ENCODE measurements around the gene SKIDA1. TPM values are rescaled to one million over a fixed set of nuclear protein-coding genes. Genes with fewer than 3 reads are reported as not detected.

SKIDA1 gene
- total and polyA plus RNA-seq, 2 experiments from 2014 or later = 1.5 to 3.5 TPM

- peak overlapping the region; percentile 78 for H2AFZ ChIP-seq
- H3K27ac ChIP-seq (ENCODE audit: low read depth) = no peak overlapping the region
- H3K27me3 ChIP-seq (ENCODE audit: insufficient read depth) = no peaks in the 10 kb centered on the region
- H3K27ac Mint-ChIP-seq = no peak overlapping the region
- H3K9me2 ChIP-seq (ENCODE audit: insufficient read depth) = no peaks in the 10 kb centered on the region
- H3K4me3 ChIP-seq = no peak overlapping the region
- H3K4me3 Mint-ChIP-seq = no peak overlapping the region
- no peaks in the 10 kb centered on the region for H4K20me1 ChIP-seq (replicated peaks; ENCODE audit: insufficient read depth)
- TF ChIP-seq NANOG (IDR thresholded peaks at IDR 0.05; ENCODE audit: borderline replicate concordance) (no peak), CTCF (conservative IDR thresholded peaks at IDR 0.05; ENCODE audit: low read depth in 2 of 2) (no peak), ETS1 (IDR thresholded peaks at IDR 0.05) (no peak), CREB1 (CRISPR knock-in tag; IDR thresholded peaks at IDR 0.05; ENCODE audit: low read depth) (no peak), POLR2AphosphoS5 (IDR thresholded peaks at IDR 0.05; ENCODE audit: low read depth) (no peak), ZNF114 (CRISPR knock-in tag; IDR thresholded peaks at IDR 0.05) (no peak), JUNB (IDR thresholded peaks at IDR 0.05; ENCODE audit: unreplicated experiment) (no peak), EZH2phosphoT487 (IDR thresholded peaks at IDR 0.05; ENCODE audit: unreplicated experiment) (no peak), ZNF331 (CRISPR knock-in tag; IDR thresholded peaks at IDR 0.05; ENCODE audit: low read depth) (no peak), EZH2 (IDR thresholded peaks at IDR 0.05; ENCODE audit: low read depth, unreplicated experiment) (no peak), STAT1 (IDR thresholded peaks at IDR 0.05; ENCODE audit: unreplicated experiment) (no peak)
- TF ChIP-seq, protein P1, sequence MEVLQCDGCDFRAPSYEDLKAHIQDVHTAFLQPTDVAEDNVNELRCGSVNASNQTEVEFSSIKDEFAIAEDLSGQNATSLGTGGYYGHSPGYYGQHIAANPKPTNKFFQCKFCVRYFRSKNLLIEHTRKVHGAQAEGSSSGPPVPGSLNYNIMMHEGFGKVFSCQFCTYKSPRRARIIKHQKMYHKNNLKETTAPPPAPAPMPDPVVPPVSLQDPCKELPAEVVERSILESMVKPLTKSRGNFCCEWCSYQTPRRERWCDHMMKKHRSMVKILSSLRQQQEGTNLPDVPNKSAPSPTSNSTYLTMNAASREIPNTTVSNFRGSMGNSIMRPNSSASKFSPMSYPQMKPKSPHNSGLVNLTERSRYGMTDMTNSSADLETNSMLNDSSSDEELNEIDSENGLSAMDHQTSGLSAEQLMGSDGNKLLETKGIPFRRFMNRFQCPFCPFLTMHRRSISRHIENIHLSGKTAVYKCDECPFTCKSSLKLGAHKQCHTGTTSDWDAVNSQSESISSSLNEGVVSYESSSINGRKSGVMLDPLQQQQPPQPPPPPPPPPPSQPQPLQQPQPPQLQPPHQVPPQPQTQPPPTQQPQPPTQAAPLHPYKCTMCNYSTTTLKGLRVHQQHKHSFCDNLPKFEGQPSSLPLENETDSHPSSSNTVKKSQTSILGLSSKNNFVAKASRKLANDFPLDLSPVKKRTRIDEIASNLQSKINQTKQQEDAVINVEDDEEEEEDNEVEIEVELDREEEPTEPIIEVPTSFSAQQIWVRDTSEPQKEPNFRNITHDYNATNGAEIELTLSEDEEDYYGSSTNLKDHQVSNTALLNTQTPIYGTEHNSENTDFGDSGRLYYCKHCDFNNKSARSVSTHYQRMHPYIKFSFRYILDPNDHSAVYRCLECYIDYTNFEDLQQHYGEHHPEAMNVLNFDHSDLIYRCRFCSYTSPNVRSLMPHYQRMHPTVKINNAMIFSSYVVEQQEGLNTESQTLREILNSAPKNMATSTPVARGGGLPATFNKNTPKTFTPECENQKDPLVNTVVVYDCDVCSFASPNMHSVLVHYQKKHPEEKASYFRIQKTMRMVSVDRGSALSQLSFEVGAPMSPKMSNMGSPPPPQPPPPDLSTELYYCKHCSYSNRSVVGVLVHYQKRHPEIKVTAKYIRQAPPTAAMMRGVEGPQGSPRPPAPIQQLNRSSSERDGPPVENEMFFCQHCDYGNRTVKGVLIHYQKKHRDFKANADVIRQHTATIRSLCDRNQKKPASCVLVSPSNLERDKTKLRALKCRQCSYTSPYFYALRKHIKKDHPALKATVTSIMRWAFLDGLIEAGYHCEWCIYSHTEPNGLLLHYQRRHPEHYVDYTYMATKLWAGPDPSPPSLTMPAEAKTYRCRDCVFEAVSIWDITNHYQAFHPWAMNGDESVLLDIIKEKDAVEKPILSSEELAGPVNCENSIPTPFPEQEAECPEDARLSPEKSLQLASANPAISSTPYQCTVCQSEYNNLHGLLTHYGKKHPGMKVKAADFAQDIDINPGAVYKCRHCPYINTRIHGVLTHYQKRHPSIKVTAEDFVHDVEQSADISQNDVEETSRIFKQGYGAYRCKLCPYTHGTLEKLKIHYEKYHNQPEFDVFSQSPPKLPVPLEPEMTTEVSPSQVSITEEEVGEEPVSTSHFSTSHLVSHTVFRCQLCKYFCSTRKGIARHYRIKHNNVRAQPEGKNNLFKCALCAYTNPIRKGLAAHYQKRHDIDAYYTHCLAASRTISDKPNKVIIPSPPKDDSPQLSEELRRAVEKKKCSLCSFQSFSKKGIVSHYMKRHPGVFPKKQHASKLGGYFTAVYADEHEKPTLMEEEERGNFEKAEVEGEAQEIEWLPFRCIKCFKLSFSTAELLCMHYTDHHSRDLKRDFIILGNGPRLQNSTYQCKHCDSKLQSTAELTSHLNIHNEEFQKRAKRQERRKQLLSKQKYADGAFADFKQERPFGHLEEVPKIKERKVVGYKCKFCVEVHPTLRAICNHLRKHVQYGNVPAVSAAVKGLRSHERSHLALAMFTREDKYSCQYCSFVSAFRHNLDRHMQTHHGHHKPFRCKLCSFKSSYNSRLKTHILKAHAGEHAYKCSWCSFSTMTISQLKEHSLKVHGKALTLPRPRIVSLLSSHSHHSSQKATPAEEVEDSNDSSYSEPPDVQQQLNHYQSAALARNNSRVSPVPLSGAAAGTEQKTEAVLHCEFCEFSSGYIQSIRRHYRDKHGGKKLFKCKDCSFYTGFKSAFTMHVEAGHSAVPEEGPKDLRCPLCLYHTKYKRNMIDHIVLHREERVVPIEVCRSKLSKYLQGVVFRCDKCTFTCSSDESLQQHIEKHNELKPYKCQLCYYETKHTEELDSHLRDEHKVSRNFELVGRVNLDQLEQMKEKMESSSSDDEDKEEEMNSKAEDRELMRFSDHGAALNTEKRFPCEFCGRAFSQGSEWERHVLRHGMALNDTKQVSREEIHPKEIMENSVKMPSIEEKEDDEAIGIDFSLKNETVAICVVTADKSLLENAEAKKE (CRISPR knock-in tag; IDR thresholded peaks at IDR 0.05) = no peak
- TF ChIP-seq, protein P2, sequence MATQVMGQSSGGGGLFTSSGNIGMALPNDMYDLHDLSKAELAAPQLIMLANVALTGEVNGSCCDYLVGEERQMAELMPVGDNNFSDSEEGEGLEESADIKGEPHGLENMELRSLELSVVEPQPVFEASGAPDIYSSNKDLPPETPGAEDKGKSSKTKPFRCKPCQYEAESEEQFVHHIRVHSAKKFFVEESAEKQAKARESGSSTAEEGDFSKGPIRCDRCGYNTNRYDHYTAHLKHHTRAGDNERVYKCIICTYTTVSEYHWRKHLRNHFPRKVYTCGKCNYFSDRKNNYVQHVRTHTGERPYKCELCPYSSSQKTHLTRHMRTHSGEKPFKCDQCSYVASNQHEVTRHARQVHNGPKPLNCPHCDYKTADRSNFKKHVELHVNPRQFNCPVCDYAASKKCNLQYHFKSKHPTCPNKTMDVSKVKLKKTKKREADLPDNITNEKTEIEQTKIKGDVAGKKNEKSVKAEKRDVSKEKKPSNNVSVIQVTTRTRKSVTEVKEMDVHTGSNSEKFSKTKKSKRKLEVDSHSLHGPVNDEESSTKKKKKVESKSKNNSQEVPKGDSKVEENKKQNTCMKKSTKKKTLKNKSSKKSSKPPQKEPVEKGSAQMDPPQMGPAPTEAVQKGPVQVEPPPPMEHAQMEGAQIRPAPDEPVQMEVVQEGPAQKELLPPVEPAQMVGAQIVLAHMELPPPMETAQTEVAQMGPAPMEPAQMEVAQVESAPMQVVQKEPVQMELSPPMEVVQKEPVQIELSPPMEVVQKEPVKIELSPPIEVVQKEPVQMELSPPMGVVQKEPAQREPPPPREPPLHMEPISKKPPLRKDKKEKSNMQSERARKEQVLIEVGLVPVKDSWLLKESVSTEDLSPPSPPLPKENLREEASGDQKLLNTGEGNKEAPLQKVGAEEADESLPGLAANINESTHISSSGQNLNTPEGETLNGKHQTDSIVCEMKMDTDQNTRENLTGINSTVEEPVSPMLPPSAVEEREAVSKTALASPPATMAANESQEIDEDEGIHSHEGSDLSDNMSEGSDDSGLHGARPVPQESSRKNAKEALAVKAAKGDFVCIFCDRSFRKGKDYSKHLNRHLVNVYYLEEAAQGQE (IDR thresholded peaks at IDR 0.05; ENCODE audit: unreplicated experiment) = no peak
- no peak for ATAC-seq
- DNase-seq (ENCODE audit: low spot score) = no peak
- 0 out of 3 replicates have a peak, but pooled peaks cover 4% of the 10 kb centered on the region for H3K4me1 Mint-ChIP-seq
- H3F3A ChIP-seq (replicated peaks; ENCODE audit: low read depth) = no peaks in the 10 kb centered on the region
- no peak overlapping the region for H3K4me2 ChIP-seq
- peaks cover 5% of the 10 kb centered on the region for H3K27me3 Mint-ChIP-seq (ENCODE audit: insufficient read depth, low read depth, poor library complexity)
- H3K36me3 ChIP-seq (ENCODE audit: insufficient read depth) = no peaks in the 10 kb centered on the region
- no peaks in the 10 kb centered on the region for H3K4me1 ChIP-seq (ENCODE audit: insufficient read depth)
- peaks cover 9% of the 10 kb centered on the region; the same call in 2 of the 3 replicates for H3K36me3 Mint-ChIP-seq (ENCODE audit: low read depth)
- no peaks in the 10 kb centered on the region for H3K79me2 ChIP-seq (replicated peaks; ENCODE audit: insufficient read depth)
- H3K9me3 Mint-ChIP-seq = peaks cover 14% of the 10 kb centered on the region; the same call in 2 of the 3 replicates
These were observed 45.7 kb downstream of the SKIDA1 start for GRCh38 chr10:21479570-21480315.
